EH (cell line): ENCODE measurements around the gene DNAJB11.
"Not testable (repeated sequence)": the region's sequence is repeated elsewhere in the genome, so short reads cannot be mapped to it uniquely, and the experiment has no call there.

Experiments used
- DNase-seq: peaks from one replicate; pipeline ENCODE4 v3.0.0-alpha.2; 2015; ENCODE audit warnings: low read depth

DNAJB11 gene

DNA sequence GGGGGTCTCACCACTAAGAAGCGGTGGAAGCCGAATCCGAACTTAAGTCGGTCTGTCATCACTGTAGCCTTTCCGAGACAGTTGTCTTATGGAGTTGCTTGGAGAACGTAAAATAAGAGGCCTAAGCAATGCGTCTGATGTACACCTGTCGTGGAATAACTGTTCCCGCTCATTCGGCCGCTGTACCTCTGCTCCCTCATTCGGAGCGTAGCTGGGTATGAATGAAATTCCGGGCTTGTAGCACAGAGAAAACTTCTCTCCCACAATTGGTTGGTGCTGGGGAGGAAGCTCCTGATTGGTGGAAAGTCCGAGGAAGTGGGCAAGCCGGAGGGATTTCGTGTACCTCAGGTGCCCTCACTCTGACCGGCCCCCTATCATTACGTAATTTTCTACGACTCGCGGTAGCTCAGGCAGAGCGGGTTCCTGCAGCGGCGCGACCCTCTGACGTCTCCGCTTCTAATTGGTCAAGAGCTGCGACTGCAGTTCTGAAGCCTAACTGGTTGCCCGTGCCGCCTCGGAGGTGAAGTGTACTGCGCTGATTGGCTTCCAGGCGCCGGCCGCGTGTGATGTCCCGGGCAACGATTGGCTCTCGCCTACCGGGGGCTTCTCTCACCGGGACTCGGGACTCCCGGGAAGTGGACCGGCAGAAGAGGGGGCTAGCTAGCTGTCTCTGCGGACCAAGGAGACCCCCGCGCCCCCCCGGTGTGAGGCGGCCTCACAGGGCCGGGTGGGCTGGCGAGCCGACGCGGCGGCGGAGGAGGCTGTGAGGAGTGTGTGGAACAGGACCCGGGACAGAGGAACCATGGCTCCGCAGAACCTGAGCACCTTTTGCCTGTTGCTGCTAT lies at the start of gene DNAJB11:
DNAJB11 (plus strand) TSS at position 625 of the 845 bp plus-strand sequence; CDS start at position 803, 178 bp downstream.
- peak; percentile 100 for DNase-seq

DNA sequence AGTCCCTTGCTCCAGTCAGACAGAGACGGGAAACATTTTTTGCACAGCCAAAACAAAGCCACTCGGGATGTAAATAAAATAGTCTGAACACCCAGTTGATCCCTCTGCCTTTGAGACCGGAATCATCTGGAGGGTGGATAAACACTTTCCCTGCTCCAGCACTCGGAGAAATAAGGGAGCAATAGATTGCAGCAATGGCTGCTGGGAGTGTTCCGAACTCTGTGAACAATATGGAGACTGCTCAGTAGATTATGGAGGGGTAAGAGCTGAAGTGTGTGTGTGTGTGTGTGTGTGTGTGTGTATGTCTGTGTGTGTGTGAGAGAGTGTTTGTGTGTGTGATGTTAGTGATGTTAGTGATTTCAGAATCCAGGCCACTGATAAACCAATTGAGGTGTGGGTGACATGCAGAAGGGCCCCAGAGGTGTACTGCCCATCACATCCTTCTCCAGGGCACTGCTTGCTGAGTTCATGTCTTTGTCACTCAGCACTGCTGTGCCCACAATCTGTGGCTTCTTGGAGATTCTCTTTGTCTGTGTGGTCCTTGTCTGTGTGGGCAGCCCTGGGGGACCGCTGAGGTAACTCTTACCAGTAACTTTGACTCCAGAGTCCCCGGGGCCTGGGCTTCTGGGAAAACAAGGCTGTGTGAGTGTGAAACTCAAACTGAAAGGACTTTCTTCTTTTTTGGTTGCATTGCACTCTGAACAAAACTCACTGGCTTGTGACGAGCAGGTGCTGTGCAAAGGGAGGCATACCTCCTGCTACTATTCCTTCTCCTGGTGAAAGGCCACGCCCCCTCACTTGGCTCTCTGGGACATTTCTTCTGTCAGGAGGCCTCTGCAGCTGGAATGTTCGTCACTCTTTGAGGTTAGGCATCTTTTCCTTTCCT lies 49.3 kb upstream of the DNAJB11 start:
- no peak for DNase-seq

DNA sequence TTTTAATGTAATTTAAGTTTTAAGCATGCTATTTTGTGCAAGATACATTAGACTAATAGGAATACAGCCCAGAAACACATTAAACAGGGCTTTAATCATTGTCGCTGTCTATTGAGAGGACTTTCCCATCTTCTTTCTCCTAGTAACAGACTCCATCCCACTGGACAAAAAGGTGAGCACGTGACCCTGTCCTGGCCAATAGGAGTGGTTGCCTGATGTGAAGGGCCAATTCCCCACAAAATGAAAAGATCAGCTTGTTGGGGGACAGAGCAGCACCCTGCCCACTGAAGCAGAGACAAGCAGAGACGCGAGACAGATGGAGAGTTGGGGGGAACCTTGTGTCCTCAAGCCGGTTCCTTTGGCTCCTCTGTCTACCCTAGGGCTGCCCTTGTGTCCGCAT lies 47.5 kb upstream of the DNAJB11 start:
- DNase-seq, result no peak

DNA sequence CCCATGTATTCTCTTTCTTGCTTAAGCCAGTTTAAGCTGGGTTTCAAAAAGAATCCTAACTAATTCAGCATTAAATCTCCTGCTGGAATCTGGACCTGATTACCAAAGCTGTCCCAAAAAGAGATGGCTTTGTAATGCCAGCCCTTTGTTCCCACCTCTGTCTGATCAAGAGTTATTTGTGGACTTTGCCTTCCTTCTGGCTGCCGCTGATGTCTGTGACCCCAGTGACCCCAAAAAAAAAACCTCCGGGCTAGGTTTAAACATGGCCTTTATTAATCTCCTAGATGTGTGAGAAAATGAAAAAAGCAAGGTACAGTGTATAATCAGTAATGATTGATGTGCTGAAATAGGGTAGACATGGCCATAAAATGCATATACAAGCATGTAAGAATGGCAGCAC lies 47.1 kb upstream of the DNAJB11 start:
- no peak for DNase-seq

DNA sequence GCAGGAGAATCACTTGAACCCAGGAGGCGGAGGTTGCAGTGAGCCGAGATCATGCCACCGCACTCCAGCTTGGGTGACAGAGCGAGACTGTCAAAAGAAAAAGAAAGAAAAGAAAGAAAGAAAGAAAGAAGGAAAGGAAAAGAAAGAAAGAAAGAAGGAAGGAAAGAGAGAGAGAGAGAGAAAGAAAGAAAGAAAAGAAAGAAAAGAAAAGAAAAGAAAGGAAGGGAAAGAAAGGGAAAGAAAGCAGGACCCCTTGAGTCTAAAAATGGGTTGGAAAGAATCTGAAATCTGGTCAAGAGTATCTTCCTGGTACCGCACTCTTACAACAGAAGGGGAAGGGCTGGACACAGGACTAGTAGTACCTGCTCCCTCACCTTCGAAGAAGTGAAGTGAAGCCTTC lies 45.9 kb upstream of the DNAJB11 start:
- DNase-seq, result no peak

DNA sequence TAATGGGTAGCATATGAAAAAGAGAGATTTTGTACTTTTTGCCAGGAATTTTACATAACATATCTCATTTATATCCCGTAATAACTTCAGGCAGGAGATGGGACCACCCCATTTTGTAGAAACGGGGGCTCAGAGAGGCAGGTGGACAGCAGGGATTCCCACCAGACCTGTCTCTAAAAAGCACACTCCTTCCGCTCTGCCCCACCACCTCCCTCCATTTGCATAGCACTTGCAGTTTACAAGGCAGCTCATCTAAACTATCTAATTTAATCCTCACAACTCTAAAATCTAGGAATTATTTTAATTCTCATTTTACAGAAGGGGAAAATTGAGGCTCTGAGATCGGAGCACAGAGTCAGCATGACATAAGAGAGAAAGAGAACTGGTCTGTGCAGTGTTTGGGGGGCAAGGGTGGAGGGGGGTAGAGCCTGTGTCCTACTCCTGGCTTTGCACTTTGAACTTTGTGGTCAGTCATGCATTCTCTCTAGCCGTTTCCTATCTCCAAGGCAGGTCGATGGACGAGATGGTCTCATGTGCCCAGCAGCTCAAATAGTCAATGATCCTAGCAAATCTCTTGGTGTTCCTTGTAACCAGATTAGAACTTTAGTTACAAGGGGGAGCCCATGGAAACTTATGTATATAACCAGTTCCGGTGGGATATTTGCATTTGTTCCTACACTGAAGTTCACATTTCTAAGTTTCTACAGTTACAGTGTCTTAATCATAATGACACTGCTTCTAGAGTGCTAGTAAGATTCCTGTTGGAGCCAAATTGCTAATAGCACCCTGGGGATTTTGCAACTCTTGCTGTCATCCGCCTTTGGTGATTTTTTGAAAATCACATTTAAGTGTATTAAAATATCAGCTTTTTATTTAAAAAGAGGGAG lies 44.9 kb upstream of the DNAJB11 start:
- DNase-seq, result no peak

DNA sequence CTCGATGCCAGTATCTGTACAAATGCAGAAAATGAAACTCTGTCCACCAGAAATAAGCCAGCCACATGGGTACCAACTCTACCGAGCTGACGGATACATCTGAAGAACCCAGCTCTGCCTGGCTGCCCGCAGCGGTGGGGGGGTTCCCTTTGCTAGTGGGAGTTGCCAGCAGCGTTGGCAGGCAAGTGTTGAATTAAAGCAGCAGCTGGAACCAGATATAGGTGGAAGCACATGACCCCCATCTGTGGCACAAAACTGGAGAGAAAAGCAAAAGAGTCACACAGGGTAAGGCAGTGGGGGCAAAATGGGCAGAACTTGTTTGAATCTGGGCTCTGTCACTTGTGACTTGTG lies 44.3 kb upstream of the DNAJB11 start:
- no peak for DNase-seq

DNA sequence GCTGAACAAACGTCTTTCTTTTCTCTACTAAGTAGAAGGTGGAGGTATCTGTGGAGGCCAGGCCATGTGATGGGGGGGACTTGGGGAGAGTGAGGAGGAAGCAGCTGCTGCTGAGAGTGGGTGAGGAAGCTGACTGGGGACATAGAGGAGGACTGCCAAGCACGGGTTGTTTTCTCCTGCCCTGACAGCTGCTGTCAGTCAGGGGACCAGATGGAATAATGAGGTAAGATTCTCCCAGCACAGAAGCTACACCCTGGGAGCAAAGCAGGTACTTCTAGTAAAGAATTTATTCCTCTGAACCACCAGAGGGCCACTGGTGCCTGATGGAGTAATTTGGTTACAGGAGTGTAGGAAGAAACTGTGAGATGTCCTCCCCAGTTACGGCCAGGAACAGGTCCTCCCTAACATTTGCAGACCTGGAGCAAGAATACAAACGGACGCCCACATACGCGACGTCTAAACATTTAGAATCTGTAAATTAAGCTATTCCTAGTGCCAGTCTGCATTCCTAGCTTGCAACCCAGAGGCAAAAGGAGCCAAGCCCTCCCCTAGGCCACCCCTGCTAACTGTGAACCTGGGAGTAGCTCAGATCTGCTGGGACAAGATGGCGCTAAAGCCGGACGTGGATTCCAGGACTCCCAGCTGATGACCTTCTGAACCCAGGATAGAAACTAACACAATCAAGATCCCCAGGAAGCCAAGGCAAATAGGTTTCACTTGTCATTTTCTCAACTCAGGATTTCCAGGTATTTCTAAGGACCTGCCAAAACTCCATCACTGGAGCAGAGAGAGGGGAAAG lies 41.1 kb upstream of the DNAJB11 start:
- DNase-seq, result no peak

DNA sequence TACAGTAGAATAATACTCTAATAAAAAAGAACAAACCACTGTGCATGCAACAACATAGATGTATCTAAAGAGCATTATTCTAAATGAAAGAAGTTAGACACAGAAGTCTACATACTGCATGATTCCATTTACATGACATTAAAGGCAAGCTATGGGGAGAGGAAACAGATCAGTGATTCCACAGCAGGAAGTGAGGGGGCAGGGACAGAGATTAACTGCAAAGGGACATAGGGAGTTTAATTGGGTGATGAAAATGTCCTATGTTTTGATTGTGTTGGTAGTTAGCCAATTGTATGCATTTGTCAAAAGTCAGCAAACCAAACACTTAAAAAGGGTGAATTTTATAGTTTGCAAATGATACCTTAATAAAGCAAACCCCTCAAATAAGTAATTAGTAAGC lies 40.1 kb upstream of the DNAJB11 start:
- DNase-seq, result peak; percentile 8

DNA sequence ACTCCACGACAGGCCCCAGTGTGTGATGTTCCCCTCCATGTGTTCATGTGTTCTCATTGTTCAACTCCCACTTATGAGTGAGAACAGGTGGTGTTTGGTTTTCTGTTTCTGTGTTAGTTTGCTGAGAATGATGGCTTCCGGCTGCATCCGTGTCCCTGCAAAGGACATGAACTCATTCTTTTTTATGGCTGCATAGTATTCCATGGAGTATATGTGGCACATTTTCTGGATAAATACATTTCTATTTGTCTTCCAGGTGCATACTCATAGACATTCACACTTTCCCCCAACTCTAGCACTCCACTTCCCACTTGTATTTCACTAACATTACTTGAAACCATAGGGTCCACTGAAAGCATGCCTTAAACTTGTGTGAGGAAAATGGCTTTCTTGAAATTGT lies 38.8 kb upstream of the DNAJB11 start:
- not testable (repeated sequence) for DNase-seq

DNA sequence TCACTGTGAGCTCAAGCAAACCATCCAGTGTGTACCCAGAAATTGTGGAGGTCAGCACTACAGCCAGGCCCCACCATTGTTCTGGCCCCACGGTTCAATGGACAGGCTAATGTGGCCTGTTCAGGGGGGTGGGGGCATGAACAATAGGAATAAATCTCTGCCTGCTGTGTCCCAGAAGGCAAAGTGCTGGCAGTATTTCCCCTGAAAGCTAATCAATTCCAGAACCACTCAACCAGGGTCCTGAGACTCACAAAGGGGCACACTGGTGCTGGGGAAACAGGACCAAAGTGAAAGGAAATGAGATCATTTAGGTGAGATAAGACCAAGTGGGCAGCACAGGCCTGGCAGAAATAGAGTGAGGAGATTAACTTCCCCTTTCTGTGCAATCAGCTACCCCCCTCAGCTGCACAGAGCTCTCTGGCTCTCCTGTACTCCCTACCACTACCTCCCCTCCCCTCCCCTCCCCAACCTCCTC lies 37.9 kb upstream of the DNAJB11 start:
- no peak for DNase-seq

DNA sequence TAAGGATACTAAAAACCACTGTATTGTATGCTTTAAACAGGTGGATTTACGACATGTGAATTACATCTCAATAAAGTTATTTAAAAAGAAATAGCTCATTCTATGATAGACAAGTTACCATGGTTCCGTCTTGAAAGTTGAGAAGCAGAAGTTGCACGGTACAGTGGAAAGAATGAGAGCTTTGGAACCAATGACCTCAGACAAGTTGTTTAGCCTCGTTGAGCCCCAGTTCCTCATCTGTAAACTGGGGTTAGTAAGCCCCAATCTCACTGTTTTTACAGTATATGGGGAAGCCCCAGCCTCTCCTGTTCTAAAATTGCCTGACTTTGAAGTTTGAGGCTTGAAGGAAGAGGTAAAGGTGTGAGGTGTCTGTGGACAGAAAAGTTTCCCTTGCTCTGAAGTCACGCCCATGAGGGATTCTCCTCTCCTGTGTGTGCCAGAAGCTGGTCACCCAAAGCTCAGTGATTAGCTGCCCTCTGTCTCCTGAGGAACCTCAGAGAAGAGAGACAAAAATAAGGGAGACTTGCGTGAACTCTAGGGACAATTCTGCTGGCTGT lies 36.3 kb upstream of the DNAJB11 start:
- DNase-seq, result no peak

DNA sequence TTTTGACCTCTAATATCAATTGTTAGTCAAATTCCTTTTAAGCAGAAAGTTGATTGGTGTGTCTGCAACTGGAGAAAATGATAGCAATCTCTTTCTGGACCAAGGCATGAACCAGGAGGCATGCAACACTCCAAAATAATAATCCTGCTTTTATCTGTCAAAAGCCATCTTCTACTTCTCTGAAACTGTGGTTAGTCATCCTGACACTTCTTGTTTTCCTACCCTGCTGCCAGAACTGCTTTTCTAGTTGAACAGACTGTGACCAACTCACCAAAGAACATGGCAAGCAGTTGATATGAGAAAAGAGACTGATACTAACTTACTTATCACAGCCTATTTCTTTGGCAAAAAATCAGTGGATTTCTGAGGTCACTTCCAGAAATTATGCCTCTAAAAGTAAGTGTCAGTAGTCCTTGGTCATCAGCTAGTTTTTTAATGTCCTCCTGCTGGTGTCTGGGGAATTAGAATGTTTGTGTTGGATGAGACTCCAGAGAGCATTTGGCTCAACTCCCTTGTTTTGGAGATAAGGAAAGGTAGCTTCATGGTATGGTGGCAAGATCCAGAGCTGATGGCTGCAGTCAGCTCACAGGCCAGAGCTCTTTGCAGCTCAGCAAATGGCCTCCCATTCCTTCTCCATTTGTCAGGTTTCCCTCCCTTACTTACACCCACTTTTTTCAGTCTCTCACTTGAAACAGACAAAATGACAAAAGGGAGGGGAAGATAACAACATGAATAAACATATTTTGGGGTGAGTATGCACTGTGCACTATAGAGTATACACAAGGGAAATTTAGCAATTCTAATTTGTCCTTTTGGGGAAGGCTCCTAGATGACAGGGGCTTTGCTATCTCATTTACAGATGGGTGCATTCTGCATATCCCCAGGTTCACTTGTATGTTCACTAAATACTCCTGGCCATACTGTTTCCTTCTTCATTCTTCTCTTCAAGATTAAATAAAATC lies 33.4 kb upstream of the DNAJB11 start:
- DNase-seq, result peak; percentile 55

DNA sequence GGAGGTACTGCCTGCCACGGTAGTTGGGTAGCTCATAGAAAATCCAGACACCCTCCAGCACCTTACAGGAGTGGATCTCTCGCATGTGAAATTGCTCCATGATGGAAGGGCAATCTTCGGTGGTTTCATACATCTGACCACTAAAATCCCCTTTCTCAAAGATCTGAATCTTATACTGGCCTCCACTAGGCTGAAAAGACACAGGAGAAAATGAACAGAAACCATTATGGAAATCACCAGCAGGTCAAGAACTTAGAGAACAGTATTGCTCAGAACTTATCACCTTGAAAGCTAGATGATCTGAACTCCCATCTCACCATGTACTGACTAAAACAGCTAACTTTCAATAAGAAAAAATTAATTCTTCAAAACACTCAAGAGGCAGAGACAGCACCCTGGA lies 31.7 kb upstream of the DNAJB11 start:
- no peak for DNase-seq

DNA sequence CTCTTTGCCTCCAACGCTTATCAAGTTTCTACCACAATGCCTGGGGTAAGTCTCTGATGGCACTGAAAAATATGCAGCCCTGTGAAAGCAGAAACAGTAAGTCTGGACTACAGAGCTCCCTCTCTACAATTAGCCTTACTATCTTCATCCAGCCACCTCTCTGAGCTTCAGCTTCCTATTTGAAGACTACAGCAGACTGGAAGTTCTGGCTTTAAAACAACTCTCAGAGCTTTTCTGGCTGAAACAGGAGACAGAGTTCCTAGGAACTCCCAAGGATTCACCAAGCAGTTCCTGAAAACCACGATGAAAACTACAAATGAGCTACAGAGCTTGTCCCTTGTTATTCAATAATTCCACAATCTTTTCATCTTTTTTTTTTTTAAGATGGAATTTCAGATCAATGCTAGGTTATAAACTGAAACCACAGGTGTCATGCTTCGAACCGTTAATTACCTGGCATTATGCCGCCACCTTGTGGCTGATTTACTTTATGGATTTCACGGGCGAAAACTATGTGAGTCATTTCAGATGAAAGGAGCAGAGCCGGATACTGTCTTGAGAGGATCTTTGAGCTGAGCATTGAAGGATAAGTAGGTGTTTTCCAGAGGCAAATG lies 30.2 kb upstream of the DNAJB11 start:
- peak; percentile 78 for DNase-seq

DNA sequence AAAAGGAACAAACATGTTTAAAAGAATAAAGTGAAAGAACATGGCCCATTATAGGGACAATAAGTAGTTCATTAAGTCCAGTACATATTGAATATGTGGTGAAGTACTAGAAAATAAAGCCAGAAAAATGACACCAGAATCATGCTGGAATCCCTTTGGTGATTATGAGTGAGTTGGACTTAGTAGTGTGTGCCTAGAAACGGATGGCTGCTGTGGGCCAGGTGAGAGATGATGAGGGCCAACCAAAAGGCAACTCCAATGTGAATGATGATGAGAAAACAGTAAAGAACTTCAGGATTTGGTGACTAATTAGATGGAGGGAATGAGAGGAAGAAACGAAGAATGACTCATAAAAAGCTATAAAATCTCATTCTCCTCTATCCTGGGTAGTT lies 29.7 kb upstream of the DNAJB11 start:
- peak; percentile 62 for DNase-seq

DNA sequence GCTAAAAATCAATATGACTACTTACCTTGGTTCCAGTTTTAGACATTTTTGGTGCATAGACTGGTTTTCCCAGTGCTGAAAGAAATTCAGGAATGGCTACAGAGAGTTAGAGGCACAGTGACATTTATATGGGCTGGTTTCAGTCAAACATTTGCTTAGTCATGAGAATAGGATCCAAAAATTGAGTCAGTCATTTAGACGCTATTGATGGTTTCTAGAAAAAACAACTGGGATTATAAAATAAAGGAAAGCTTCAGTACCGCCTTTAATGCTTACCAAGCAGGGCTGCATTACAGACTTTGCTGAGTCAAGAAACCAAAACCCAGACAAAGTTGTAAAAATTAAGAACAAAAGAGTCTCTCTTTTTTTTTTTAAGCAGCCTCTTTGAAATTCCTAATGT lies 26.2 kb upstream of the DNAJB11 start, which contains the start of gene CRYGS:
CRYGS (minus strand) TSS at position 100 of the 400 bp plus-strand sequence; CDS start at position 46, 54 bp downstream.
- peak; percentile 8 for DNase-seq

DNA sequence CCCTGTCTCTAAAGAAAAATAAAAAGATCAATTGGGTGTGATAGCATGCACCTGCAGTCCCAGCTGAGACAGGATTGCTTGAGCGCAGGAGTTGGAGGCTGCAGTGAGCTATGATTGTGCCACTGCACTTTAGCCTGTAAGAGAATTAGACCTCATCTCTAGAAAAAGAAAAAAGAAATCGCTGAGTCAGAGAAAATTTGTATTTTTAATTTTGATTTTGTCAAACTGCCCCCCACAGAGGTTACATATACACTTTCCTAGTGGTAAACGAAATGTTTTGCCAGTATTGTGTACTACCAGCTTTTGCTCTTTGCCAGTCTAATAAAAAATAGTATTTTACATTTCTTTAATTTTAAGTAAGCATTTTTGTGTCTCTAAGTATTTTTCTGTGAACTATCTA lies 21.0 kb upstream of the DNAJB11 start:
- no peak for DNase-seq

DNA sequence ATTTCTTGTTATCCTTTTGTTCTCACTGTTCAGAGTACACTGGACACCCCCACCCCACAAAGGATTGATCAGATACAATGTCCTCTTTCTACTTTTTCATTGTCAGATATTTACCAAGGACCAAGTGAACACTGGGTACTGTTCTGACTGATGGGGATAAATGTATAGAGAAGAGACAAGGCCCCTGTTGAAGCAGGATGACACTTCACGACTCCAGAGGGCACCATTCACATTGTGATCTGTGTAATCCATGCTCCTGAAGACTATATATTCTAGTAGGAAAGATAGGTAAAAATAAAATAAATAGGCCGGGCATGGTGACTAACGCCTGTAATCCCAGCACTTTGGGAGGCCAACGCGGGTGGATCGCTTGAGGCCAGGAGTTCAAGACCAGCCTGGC lies 19.1 kb upstream of the DNAJB11 start:
- DNase-seq, result no peak
